ENCODE measurements around the gene ZMYND10.
A peak's percentile ranks its signal among the peaks of the same experiment; 100 is the strongest.

ZMYND10 gene

GRCh38 chr3:50303013-50303815 is 42.3 kb downstream of the ZMYND10 start, which contains the start of gene HYAL1:
HYAL1 (minus strand) TSS chr3:50303574; CDS start chr3:50302956, 618 bp downstream.
- DNase-seq = peak; percentile 45
- H3K36me3 ChIP-seq = no peaks in the 10 kb centered on the region
- TF ChIP-seq CTCF (IDR thresholded peaks at IDR 0.05; ENCODE audit: low read depth, low read length) = peak; percentile 36
- H3K4me3 ChIP-seq (ENCODE audit: low read depth, low read length) = no peak within 1 kb of the TSS
- no peaks in the 10 kb centered on the region for H3K9me3 ChIP-seq
- H3K4me1 ChIP-seq = no peaks in the 10 kb centered on the region; the same call in 1 of the 2 replicates
- no peaks in the 10 kb centered on the region for H3K27me3 ChIP-seq

GRCh38 chr3:50302095-50303012 is 43.2 kb downstream of the ZMYND10 start:
- Histone ChIP-seq H3K4me3 (ENCODE audit: low read depth, low read length) (no peak overlapping the region), H3K27me3 (no peaks in the 10 kb centered on the region), H3K9me3 (no peaks in the 10 kb centered on the region), H3K4me1 (no peaks in the 10 kb centered on the region; the same call in 1 of the 2 replicates), H3K36me3 (no peaks in the 10 kb centered on the region)
- no peak for DNase-seq
- no peak for TF ChIP-seq CTCF (IDR thresholded peaks at IDR 0.05; ENCODE audit: low read depth, low read length)

- Histone ChIP-seq H3K4me3 (ENCODE audit: low read depth, low read length) (no peak overlapping the region), H3K9me3 (no peaks in the 10 kb centered on the region), H3K36me3 (no peaks in the 10 kb centered on the region), H3K27me3 (no peaks in the 10 kb centered on the region), H3K4me1 (no peaks in the 10 kb centered on the region; the same call in 1 of the 2 replicates)
- TF ChIP-seq CTCF (IDR thresholded peaks at IDR 0.05; ENCODE audit: low read depth, low read length) = no peak
- DNase-seq = no peak
These were observed 44.8 kb downstream of the ZMYND10 start for GRCh38 chr3:50300681-50301254.

- Histone ChIP-seq H3K4me3 (ENCODE audit: low read depth, low read length) (peak overlapping the region; percentile 41), H3K27me3 (no peaks in the 10 kb centered on the region), H3K36me3 (no peaks in the 10 kb centered on the region), H3K4me1 (no peaks in the 10 kb centered on the region; the same call in 1 of the 2 replicates), H3K9me3 (no peaks in the 10 kb centered on the region)
- no peak for TF ChIP-seq CTCF (IDR thresholded peaks at IDR 0.05; ENCODE audit: low read depth, low read length)
- DNase-seq = no peak
These were observed 45.4 kb downstream of the ZMYND10 start for GRCh38 chr3:50299929-50300680.

GRCh38 chr3:50299638-50299928 is 45.9 kb downstream of the ZMYND10 start:
- H3K27me3 ChIP-seq = no peaks in the 10 kb centered on the region
- no peaks in the 10 kb centered on the region; the same call in 1 of the 2 replicates for H3K4me1 ChIP-seq
- no peak for DNase-seq
- H3K9me3 ChIP-seq = no peaks in the 10 kb centered on the region
- H3K4me3 ChIP-seq (ENCODE audit: low read depth, low read length) = peak overlapping the region; percentile 41
- no peak for TF ChIP-seq CTCF (IDR thresholded peaks at IDR 0.05; ENCODE audit: low read depth, low read length)
- H3K36me3 ChIP-seq = no peaks in the 10 kb centered on the region

Data from BE2C (cell line).